ENCODE data around the gene GALNT17.
A peak's percentile ranks its signal among the peaks of the same experiment; 100 is the strongest.

Gene GALNT17

GRCh38 chr7:71227126-71227525 lies 95.2 kb downstream of the GALNT17 start:
- no peak for DNase-seq
- peaks cover 4% of the 10 kb centered on the region for H3K36me3 Mint-ChIP-seq (ENCODE audit: low read depth)
- TF ChIP-seq CTCF (IDR thresholded peaks at IDR 0.05), result no peak
- no peak overlapping the region for H3K27ac Mint-ChIP-seq
- peaks cover 5% of the 10 kb centered on the region for H3K27me3 Mint-ChIP-seq (ENCODE audit: low read depth, poor library complexity)
- no peaks in the 10 kb centered on the region for H3K4me1 Mint-ChIP-seq
- H3K4me3 Mint-ChIP-seq, result no peak overlapping the region
- peaks cover 35% of the 10 kb centered on the region for H3K9me3 Mint-ChIP-seq

GRCh38 chr7:71229148-71229547 lies 97.2 kb downstream of the GALNT17 start:
- Mint-ChIP-seq H3K27ac (no peak overlapping the region), H3K36me3 (ENCODE audit: low read depth) (peaks cover 4% of the 10 kb centered on the region), H3K9me3 (peaks cover 35% of the 10 kb centered on the region), H3K4me1 (no peaks in the 10 kb centered on the region), H3K27me3 (ENCODE audit: low read depth, poor library complexity) (peaks cover 7% of the 10 kb centered on the region), H3K4me3 (no peak overlapping the region)
- no peak for DNase-seq
- TF ChIP-seq CTCF (IDR thresholded peaks at IDR 0.05), result no peak

- Mint-ChIP-seq H3K27ac (no peak overlapping the region), H3K4me1 (no peaks in the 10 kb centered on the region), H3K27me3 (ENCODE audit: low read depth, poor library complexity) (peaks cover 3% of the 10 kb centered on the region)
Measured at GRCh38 chr7:71229699-71230098, 97.8 kb downstream of the GALNT17 start.

GRCh38 chr7:71235253-71235652 lies 103.3 kb downstream of the GALNT17 start:
- Mint-ChIP-seq H3K27me3 (ENCODE audit: low read depth, poor library complexity) (peaks cover 6% of the 10 kb centered on the region), H3K27ac (no peak overlapping the region), H3K36me3 (ENCODE audit: low read depth) (no peaks in the 10 kb centered on the region), H3K4me1 (peaks cover 33% of the 10 kb centered on the region), H3K4me3 (no peak overlapping the region), H3K9me3 (peaks cover 18% of the 10 kb centered on the region)
- DNase-seq, result no peak
- TF ChIP-seq CTCF (IDR thresholded peaks at IDR 0.05), result no peak

More at GRCh38 chr7:71229699-71230098, 97.8 kb downstream of the GALNT17 start:
- no peak for TF ChIP-seq CTCF (IDR thresholded peaks at IDR 0.05)
- Mint-ChIP-seq H3K36me3 (ENCODE audit: low read depth) (peaks cover 4% of the 10 kb centered on the region), H3K9me3 (peaks cover 35% of the 10 kb centered on the region), H3K4me3 (no peak overlapping the region)
- no peak for DNase-seq

GRCh38 chr7:71236230-71237105 lies 104.5 kb downstream of the GALNT17 start:
- no peak for DNase-seq
- H3K27me3 Mint-ChIP-seq (ENCODE audit: low read depth, poor library complexity), result peaks cover 9% of the 10 kb centered on the region
- no peaks in the 10 kb centered on the region for H3K36me3 Mint-ChIP-seq (ENCODE audit: low read depth)
- no peak overlapping the region for H3K4me3 Mint-ChIP-seq
- peak overlapping the region; percentile 46 for H3K27ac Mint-ChIP-seq
- TF ChIP-seq CTCF (IDR thresholded peaks at IDR 0.05), result no peak
- peaks cover 33% of the 10 kb centered on the region for H3K4me1 Mint-ChIP-seq
- H3K9me3 Mint-ChIP-seq, result peaks cover 14% of the 10 kb centered on the region

GRCh38 chr7:71237945-71238344 lies 106.0 kb downstream of the GALNT17 start:
- H3K27me3 Mint-ChIP-seq (ENCODE audit: low read depth, poor library complexity), result peaks cover 6% of the 10 kb centered on the region
- H3K36me3 Mint-ChIP-seq (ENCODE audit: low read depth), result no peaks in the 10 kb centered on the region
- H3K9me3 Mint-ChIP-seq, result peaks cover 15% of the 10 kb centered on the region
- peak overlapping the region; percentile 36 for H3K27ac Mint-ChIP-seq
- no peak for TF ChIP-seq CTCF (IDR thresholded peaks at IDR 0.05)
- H3K4me3 Mint-ChIP-seq, result no peak overlapping the region
- DNase-seq, result peak; percentile 13
- H3K4me1 Mint-ChIP-seq, result peaks cover 33% of the 10 kb centered on the region
